ENCODE measurements around the gene KCTD11.

DNA sequence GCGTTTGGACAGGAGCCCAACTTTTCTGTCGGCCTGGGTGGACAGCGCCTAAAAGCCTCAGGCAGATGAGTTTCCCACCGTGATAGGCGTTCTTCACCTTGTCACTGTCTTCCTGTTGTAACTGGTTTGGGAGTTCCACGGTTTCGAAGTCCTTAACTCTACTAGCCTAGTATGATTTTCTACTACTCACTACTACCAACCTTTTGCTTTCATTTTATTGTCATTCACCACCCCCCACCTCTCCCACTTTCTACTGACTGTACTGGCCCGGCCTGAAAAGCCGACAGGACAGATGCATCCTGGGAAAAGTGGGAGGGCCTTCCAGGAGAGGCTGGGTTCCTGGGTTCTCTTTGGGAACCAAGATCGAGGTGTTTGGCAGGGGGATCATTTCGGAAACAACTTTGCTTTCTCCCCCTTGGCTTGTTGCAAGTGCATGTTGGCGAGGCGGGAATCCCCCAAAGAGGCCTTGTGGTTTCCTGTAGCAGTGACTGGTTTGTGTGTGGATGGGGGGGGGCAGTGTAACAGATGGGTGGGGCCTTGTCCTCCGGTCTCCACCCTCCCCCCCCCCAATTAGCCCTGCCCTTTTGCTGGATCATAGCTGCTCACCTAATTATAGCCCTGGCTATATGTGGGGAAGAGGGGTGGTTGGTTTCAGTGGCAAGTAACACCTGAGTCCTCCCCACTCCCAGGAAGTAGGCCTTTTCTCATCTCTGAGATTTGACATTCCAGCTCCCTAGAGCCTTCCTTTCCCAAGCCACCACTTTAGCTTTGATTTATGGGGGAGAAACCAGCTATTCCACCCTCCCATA lies 43.1 kb upstream of the KCTD11 start:
- TF ChIP-seq EZH2phosphoT487 (IDR thresholded peaks at IDR 0.05; ENCODE audit: insufficient read depth, low read depth) (no peak), EZH2 (IDR thresholded peaks at IDR 0.05; ENCODE audit: insufficient read depth, poor library complexity, severe bottlenecking) (no peak)
